ENCODE data around the gene DICER1. TPM values are rescaled to one million over a fixed set of nuclear protein-coding genes. Genes with fewer than 3 reads are reported as not detected.

DICER1 gene
- total and polyA plus RNA-seq, 8 donors: 47.9 to 76.9 (median 50.9) TPM

GRCh38 chr14:95195031-95195430 is 37.7 kb upstream of the DICER1 start:
- DNase-seq: no peak
- Histone ChIP-seq H3K27ac (no peak overlapping the region), H3K27me3 (no peaks in the 10 kb centered on the region), H3K36me3 (no peaks in the 10 kb centered on the region), H3K9me3 (no peaks in the 10 kb centered on the region), H3K4me3 (no peak overlapping the region), H3K4me1 (peaks cover 3 to 36% of the 10 kb centered on the region in 2 donors)
- ATAC-seq: no peak
- no peak for TF ChIP-seq CTCF (IDR thresholded peaks at IDR 0.05)
- intact Hi-C loops (cut with DNase I): no loop called here

- TF ChIP-seq CTCF (IDR thresholded peaks at IDR 0.05): no peak
- intact Hi-C loops (cut with DNase I): no loop called here
- DNase-seq: no peak
- Histone ChIP-seq H3K27ac (no peak overlapping the region), H3K27me3 (no peaks in the 10 kb centered on the region), H3K4me3 (no peak overlapping the region), H3K36me3 (no peaks in the 10 kb centered on the region), H3K9me3 (no peaks in the 10 kb centered on the region), H3K4me1 (peaks cover 5 to 52% of the 10 kb centered on the region in 2 donors)
- ATAC-seq: peak; percentile 36
Observed at GRCh38 chr14:95193081-95193480, 35.8 kb upstream of the DICER1 start.

GRCh38 chr14:95192311-95192710 is 35.0 kb upstream of the DICER1 start:
- no peaks in the 10 kb centered on the region for H3K27me3 ChIP-seq
- H3K36me3 ChIP-seq: no peaks in the 10 kb centered on the region
- peaks cover 5 to 56% of the 10 kb centered on the region in 2 donors for H3K4me1 ChIP-seq
- no peak overlapping the region for H3K27ac ChIP-seq
- DNase-seq: no peak
- no peak for ATAC-seq
- no peak overlapping the region for H3K4me3 ChIP-seq
- H3K9me3 ChIP-seq: no peaks in the 10 kb centered on the region
- TF ChIP-seq CTCF (IDR thresholded peaks at IDR 0.05): no peak
- intact Hi-C loops (cut with DNase I): no loop called here

GRCh38 chr14:95191445-95192199 is 34.3 kb upstream of the DICER1 start:
- no peak for ATAC-seq
- no peaks in the 10 kb centered on the region for H3K9me3 ChIP-seq
- H3K4me1 ChIP-seq: peaks cover 5 to 61% of the 10 kb centered on the region in 2 donors
- H3K27ac ChIP-seq: peak overlapping the region in 1 of 2 donors; percentile 24
- intact Hi-C loops (cut with DNase I): no loop called here
- no peak for TF ChIP-seq CTCF (IDR thresholded peaks at IDR 0.05)
- DNase-seq: no peak
- no peaks in the 10 kb centered on the region for H3K36me3 ChIP-seq
- no peak overlapping the region for H3K4me3 ChIP-seq
- no peaks in the 10 kb centered on the region for H3K27me3 ChIP-seq

GRCh38 chr14:95190857-95191256 is 33.5 kb upstream of the DICER1 start:
- no peaks in the 10 kb centered on the region for H3K36me3 ChIP-seq
- intact Hi-C loops (cut with DNase I): no loop called here
- peak overlapping the region in 1 of 2 donors; percentile 24 for H3K27ac ChIP-seq
- no peaks in the 10 kb centered on the region for H3K27me3 ChIP-seq
- ATAC-seq: no peak
- H3K4me3 ChIP-seq: no peak overlapping the region
- DNase-seq: no peak
- TF ChIP-seq CTCF (IDR thresholded peaks at IDR 0.05): no peak
- peaks cover 8 to 61% of the 10 kb centered on the region in 2 donors for H3K4me1 ChIP-seq
- H3K9me3 ChIP-seq: no peaks in the 10 kb centered on the region

All from left lung (tissue), 10 donors.